BLaER1 treated with 17β-estradiol and CSF1 and Interleukin-3, amounts not matched to agents 10 nM and 100 nM (cell line): ENCODE measurements around the gene SBF2.
"Not testable (repeated sequence)": the region's sequence is repeated elsewhere in the genome, so short reads cannot be mapped to it uniquely, and the experiment has no call there.

ENCODE experiments used
- H3K27ac ChIP-seq, 11 experiments: shearing (Covaris generic); formaldehyde crosslinking; 2 replicates each; pipeline ENCODE4 v1.8.1; 2022
- H3K27me3 ChIP-seq, 11 experiments: shearing (Covaris generic); formaldehyde crosslinking; 2 replicates each; pipeline ENCODE4 v1.8.1; 2022
- H3K36me3 ChIP-seq, 11 experiments: shearing (Covaris generic); formaldehyde crosslinking; 2 replicates each; pipeline ENCODE4 v1.8.1; 2022
- H3K4me1 ChIP-seq, 10 experiments: shearing (Covaris generic); formaldehyde crosslinking; 2 replicates each; pipeline ENCODE4 v1.8.1; 2022
- H3K4me2 ChIP-seq, 11 experiments: shearing (Covaris generic); formaldehyde crosslinking; 2 replicates each; pipeline ENCODE4 v1.8.1; 2022
- H3K4me3 ChIP-seq, 10 experiments: shearing (Covaris generic); formaldehyde crosslinking; 2 replicates each; pipeline ENCODE4 v1.8.1; 2022
- H3K9ac ChIP-seq, 11 experiments: shearing (Covaris generic); formaldehyde crosslinking; 2 replicates each; pipeline ENCODE4 v1.8.1; 2022
- H3K9me3 ChIP-seq, 11 experiments: shearing (Covaris generic); formaldehyde crosslinking; replicated peaks in 1 of 11; 2 replicates each; pipeline ENCODE4 v1.8.1; 2022
- H4K20me1 ChIP-seq, 11 experiments: shearing (Covaris generic); formaldehyde crosslinking; 2 replicates each; pipeline ENCODE4 v1.8.1; 2022
- Cebpa-rat ChIP-seq, 11 experiments: shearing (Covaris generic); IDR thresholded peaks; 2 replicates each; pipeline ENCODE4 v1.8.1; 2022

Gene SBF2

DNA sequence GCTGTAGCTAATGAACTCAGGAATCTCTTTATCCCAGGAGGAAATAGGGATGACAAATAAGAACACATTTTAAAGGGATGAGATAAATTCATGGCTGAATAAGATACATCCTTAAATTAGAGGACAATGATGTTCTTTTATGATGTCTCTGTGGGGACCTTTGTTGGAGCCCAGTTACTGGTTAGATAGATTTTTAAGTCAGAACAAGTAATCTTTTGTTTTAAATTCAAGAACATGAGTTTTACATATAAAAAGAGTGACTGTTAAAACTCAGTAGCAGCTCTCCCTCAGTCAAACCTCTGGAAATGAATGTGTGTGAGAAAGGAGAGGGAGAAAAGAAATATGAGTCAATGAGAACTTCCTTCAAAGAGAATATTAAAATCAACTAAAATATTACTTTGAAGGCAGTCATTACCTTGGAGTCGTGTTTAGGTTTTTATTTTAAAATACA, 388.5 kb downstream of the SBF2 start:
- no peak overlapping the region for H3K4me3 ChIP-seq

DNA sequence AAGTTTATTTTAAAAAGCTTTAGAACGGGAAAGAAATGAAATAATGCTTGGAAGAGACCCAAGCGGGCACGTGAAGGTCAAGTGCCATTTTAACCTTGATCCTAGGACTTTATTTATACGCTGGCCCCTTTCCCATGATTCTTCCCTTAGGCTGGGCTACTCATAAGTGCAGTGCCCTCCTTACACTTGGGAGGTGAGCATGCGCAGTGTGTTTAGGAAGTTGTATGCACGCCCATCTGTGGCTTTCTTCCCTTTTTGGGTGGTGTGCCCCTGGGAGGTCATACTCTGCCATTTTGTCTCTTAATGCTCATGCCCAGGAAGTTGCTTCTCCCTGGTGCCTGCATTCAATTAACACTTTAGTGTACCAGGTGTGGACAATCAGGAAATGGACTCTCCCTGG, 390.4 kb downstream of the SBF2 start:
- H3K27ac ChIP-seq: no peak overlapping the region

More for the DNA sequence above, 388.5 kb downstream of the SBF2 start:
- Histone ChIP-seq H3K9ac (no peak overlapping the region), H4K20me1 (no peaks in the 10 kb centered on the region), H3K27me3 (no peaks in the 10 kb centered on the region), H3K36me3 (peaks cover 0 to 27% (median 0%) of the 10 kb centered on the region in 11 experiments; a peak in 3 of 22 replicates), H3K9me3 (no peaks in the 10 kb centered on the region), H3K4me1 (peaks cover 0 to 4% (median 0%) of the 10 kb centered on the region in 10 experiments; a peak in 4 of 20 replicates), H3K27ac (no peak overlapping the region), H3K4me2 (no peak overlapping the region)
- no peak for TF ChIP-seq Cebpa-rat (IDR thresholded peaks at IDR 0.05)

GRCh38 chr11:9901943-9902342, 392.1 kb downstream of the SBF2 start:
- no peaks in the 10 kb centered on the region for H3K9me3 ChIP-seq
- no peak overlapping the region for H3K9ac ChIP-seq
- peaks cover 0 to 31% (median 0%) of the 10 kb centered on the region in 10 experiments; a peak in 6 of 20 replicates for H3K4me1 ChIP-seq
- H3K4me3 ChIP-seq: no peak overlapping the region
- no peak overlapping the region for H3K4me2 ChIP-seq
- TF ChIP-seq Cebpa-rat (IDR thresholded peaks at IDR 0.05): no peak
- H3K36me3 ChIP-seq: peaks cover 0 to 14% (median 0%) of the 10 kb centered on the region in 11 experiments; a peak in 2 of 22 replicates
- no peak overlapping the region for H3K27ac ChIP-seq
- no peaks in the 10 kb centered on the region for H3K27me3 ChIP-seq
- H4K20me1 ChIP-seq: no peaks in the 10 kb centered on the region

More for the DNA sequence above, 390.4 kb downstream of the SBF2 start:
- TF ChIP-seq Cebpa-rat (IDR thresholded peaks at IDR 0.05): no peak
- Histone ChIP-seq H4K20me1 (no peaks in the 10 kb centered on the region), H3K36me3 (peaks cover 0 to 16% (median 0%) of the 10 kb centered on the region in 11 experiments; a peak in 3 of 22 replicates), H3K4me3 (no peak overlapping the region), H3K4me1 (peaks cover 0 to 23% (median 0%) of the 10 kb centered on the region in 10 experiments; a peak in 6 of 20 replicates), H3K9ac (no peak overlapping the region), H3K27me3 (no peaks in the 10 kb centered on the region), H3K9me3 (no peaks in the 10 kb centered on the region), H3K4me2 (no peak overlapping the region)

DNA sequence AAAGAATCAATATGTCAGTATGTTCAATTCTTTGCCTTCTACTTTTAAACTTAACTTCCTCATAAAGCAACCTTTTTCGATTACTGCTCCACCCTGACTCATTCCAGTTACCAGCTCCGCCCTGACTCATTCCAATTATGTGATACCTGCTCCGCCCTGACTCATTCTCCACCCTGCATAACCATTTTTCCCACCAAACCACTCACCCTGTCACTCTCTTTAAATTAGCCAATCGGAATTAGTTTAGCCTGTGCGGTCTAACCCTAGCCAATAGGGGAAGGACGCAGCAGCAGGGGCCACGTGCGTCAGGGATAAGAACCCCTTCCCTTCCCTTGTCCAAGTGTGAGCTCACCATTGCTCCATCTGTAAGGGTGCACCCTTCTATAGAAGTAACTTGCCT, 393.8 kb downstream of the SBF2 start:
- not testable (repeated sequence) for H3K9me3 ChIP-seq, H3K4me3 ChIP-seq, H3K27me3 ChIP-seq, H3K27ac ChIP-seq, H4K20me1 ChIP-seq, H3K9ac ChIP-seq
- Histone ChIP-seq H3K4me2 (peak overlapping the region in 1 of 11 experiments; percentile 42; a peak in 2 of 22 replicates), H3K36me3 (peaks cover 0 to 24% (median 0%) of the 10 kb centered on the region in 11 experiments; a peak in 4 of 22 replicates), H3K4me1 (peaks cover 0 to 31% (median 0%) of the 10 kb centered on the region in 10 experiments; a peak in 6 of 20 replicates)

DNA sequence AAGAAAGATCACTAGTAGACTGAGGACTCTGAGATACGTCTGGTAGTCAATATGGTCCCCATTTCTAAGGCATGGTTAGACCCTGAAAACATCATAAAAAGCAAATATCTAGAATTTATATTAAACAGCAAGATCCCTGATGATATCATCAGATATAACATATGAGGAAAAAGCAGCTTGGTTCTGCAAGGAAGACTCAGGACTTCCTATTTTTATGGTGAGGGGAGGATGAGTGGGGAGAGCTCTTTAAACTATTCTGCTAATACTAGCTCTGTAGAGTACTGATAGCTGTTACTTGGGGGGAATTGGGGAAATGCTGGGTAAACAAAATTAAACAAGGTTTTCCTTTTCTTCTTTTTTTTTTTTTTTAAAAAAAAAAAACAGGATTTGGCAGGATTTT, 394.3 kb downstream of the SBF2 start:
- TF ChIP-seq Cebpa-rat (IDR thresholded peaks at IDR 0.05): no peak
- Histone ChIP-seq H3K4me1 (peaks cover 0 to 31% (median 0%) of the 10 kb centered on the region in 10 experiments; a peak in 6 of 20 replicates), H3K27ac (no peak overlapping the region), H3K4me3 (no peak overlapping the region), H4K20me1 (no peaks in the 10 kb centered on the region), H3K36me3 (peaks cover 0 to 26% (median 0%) of the 10 kb centered on the region in 11 experiments; a peak in 5 of 22 replicates), H3K9me3 (peaks cover 0 to 13% (median 5%) of the 10 kb centered on the region in 11 experiments; a peak in 14 of 22 replicates), H3K9ac (no peak overlapping the region), H3K4me2 (peak overlapping the region in 3 of 11 experiments; percentile 42 to 52 (median 50); a peak in 4 of 22 replicates), H3K27me3 (no peaks in the 10 kb centered on the region)

DNA sequence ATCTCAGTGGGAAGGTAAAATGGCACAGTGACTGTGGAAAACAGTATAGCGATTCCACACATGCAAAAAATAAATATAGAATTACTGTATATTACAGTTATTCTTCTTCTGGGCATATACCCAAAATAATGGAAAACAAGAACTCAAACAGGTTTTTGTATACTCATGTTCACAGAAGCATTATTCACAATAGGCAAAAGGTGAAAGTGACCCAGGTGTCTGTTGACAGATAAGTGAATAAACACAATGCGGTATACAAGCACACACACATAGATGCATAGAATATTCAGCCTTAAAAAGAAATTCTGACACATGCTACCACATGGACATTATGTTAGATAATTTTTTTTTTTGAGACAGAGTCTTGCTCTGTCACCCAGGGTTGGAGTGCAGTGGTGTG, 397.1 kb downstream of the SBF2 start:
- no peaks in the 10 kb centered on the region for H4K20me1 ChIP-seq
- H3K9ac ChIP-seq: no peak overlapping the region
- peaks cover 0 to 21% (median 14%) of the 10 kb centered on the region in 11 experiments; a peak in 15 of 22 replicates for H3K9me3 ChIP-seq
- no peaks in the 10 kb centered on the region for H3K27me3 ChIP-seq
- TF ChIP-seq Cebpa-rat (IDR thresholded peaks at IDR 0.05): no peak
- H3K36me3 ChIP-seq: peaks cover 0 to 41% (median 0%) of the 10 kb centered on the region in 11 experiments; a peak in 6 of 22 replicates
- peaks cover 0 to 31% (median 0%) of the 10 kb centered on the region in 10 experiments; a peak in 6 of 20 replicates for H3K4me1 ChIP-seq
- H3K4me3 ChIP-seq: no peak overlapping the region
- no peak overlapping the region for H3K4me2 ChIP-seq
- no peak overlapping the region for H3K27ac ChIP-seq

DNA sequence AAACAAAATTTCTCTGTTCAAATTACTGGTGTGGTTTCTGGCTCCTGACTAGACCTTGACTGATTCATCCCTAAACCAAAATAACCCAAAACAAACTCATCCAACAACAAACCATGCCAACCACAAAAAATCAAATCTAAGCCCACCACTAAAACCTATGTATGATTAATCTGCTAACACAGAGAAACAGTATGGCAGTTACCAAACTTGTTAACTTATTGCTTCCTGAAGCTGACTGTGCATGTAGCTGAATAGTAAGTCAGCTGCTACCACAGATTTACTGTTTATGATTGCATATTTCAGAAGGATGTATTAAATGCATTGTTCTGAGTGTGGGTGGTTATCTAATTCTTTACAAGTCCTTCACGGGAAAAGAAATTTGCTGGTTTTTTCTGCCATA, 399.0 kb downstream of the SBF2 start:
- Histone ChIP-seq H3K9ac (no peak overlapping the region), H3K4me3 (no peak overlapping the region), H3K4me1 (peaks cover 0 to 22% (median 0%) of the 10 kb centered on the region in 10 experiments; a peak in 6 of 20 replicates), H4K20me1 (no peaks in the 10 kb centered on the region), H3K27me3 (no peaks in the 10 kb centered on the region), H3K4me2 (no peak overlapping the region), H3K36me3 (peaks cover 0 to 57% (median 0%) of the 10 kb centered on the region in 11 experiments; a peak in 6 of 22 replicates), H3K9me3 (peaks cover 0 to 21% (median 14%) of the 10 kb centered on the region in 11 experiments; a peak in 15 of 22 replicates), H3K27ac (no peak overlapping the region)
- no peak for TF ChIP-seq Cebpa-rat (IDR thresholded peaks at IDR 0.05)

- peaks cover 0 to 21% (median 14%) of the 10 kb centered on the region in 11 experiments; a peak in 15 of 22 replicates for H3K9me3 ChIP-seq
- H3K9ac ChIP-seq: no peak overlapping the region
- peaks cover 0 to 7% (median 0%) of the 10 kb centered on the region in 10 experiments; a peak in 5 of 20 replicates for H3K4me1 ChIP-seq
- no peak overlapping the region for H3K27ac ChIP-seq
- H3K4me3 ChIP-seq: no peak overlapping the region
- no peak for TF ChIP-seq Cebpa-rat (IDR thresholded peaks at IDR 0.05)
- no peak overlapping the region for H3K4me2 ChIP-seq
- H3K27me3 ChIP-seq: no peaks in the 10 kb centered on the region
- H3K36me3 ChIP-seq: peaks cover 0 to 57% (median 0%) of the 10 kb centered on the region in 11 experiments; a peak in 6 of 22 replicates
- peaks cover 0 to 4% (median 0%) of the 10 kb centered on the region in 11 experiments; a peak in 1 of 22 replicates for H4K20me1 ChIP-seq
Observed at GRCh38 chr11:9893474-9893873, 400.5 kb downstream of the SBF2 start.

- no peaks in the 10 kb centered on the region for H3K27me3 ChIP-seq
- no peak overlapping the region for H3K4me2 ChIP-seq
- no peak for TF ChIP-seq Cebpa-rat (IDR thresholded peaks at IDR 0.05)
- H3K4me1 ChIP-seq: peaks cover 0 to 12% (median 8%) of the 10 kb centered on the region in 10 experiments; a peak in 14 of 20 replicates
- H3K27ac ChIP-seq: no peak overlapping the region
- no peak overlapping the region for H3K4me3 ChIP-seq
- H4K20me1 ChIP-seq: peaks cover 0 to 4% (median 0%) of the 10 kb centered on the region in 11 experiments; a peak in 2 of 22 replicates
- no peak overlapping the region for H3K9ac ChIP-seq
- H3K9me3 ChIP-seq: peaks cover 0 to 6% (median 0%) of the 10 kb centered on the region in 11 experiments; a peak in 6 of 22 replicates
- peaks cover 0 to 35% (median 0%) of the 10 kb centered on the region in 11 experiments; a peak in 5 of 22 replicates for H3K36me3 ChIP-seq
Observed at GRCh38 chr11:9888938-9889337, 405.1 kb downstream of the SBF2 start.
